Subcutaneous abdominal adipose tissue (tissue), 5 donors: ENCODE measurements around the gene CARS2.

Source experiments
- H3K27ac ChIP-seq: one replicate; pipeline ENCODE4 v1.7.0; 2013; ENCODE audit warnings: low read depth, mild to moderate bottlenecking, inconsistent platforms, low read length, moderate library complexity
- H3K27me3 ChIP-seq, 5 donors: one replicate each; pipeline ENCODE4 v1.7.0; 2013; ENCODE audit warnings: low read length in 5 of 5, inconsistent platforms in 1 of 5; ENCODE audit not compliant: control insufficient read depth in 5 of 5, insufficient read depth in 4 of 5
- H3K36me3 ChIP-seq, 5 donors: one replicate each; pipeline ENCODE4 v1.7.0; 2013; ENCODE audit warnings: low read length in 5 of 5; ENCODE audit not compliant: control insufficient read depth in 5 of 5, insufficient read depth in 5 of 5
- H3K4me1 ChIP-seq, 5 donors: one replicate each; pipeline ENCODE4 v1.7.0; 2013; ENCODE audit warnings: low read length in 5 of 5, mild to moderate bottlenecking in 3 of 5, moderate library complexity in 1 of 5; ENCODE audit not compliant: control insufficient read depth in 5 of 5, insufficient read depth in 5 of 5
- H3K4me3 ChIP-seq, 5 donors: one replicate each; pipeline ENCODE4 v1.7.0; 2013; ENCODE audit warnings: low read length in 5 of 5, low read depth in 1 of 5
- H3K9ac ChIP-seq, 5 donors: one replicate each; pipeline ENCODE4 v1.7.0; 2013; ENCODE audit warnings: low read length in 5 of 5, mild to moderate bottlenecking in 4 of 5, moderate library complexity in 3 of 5
- H3K9me3 ChIP-seq, 5 donors: one replicate each; pipeline ENCODE4 v1.7.0; 2013; ENCODE audit warnings: low read length in 5 of 5; ENCODE audit not compliant: control insufficient read depth in 5 of 5
- donor health status: healthy.
- donor health status: healthy.
- donor health status: healthy.
- donor health status: healthy.
- donor health status: healthy.

Gene CARS2

DNA sequence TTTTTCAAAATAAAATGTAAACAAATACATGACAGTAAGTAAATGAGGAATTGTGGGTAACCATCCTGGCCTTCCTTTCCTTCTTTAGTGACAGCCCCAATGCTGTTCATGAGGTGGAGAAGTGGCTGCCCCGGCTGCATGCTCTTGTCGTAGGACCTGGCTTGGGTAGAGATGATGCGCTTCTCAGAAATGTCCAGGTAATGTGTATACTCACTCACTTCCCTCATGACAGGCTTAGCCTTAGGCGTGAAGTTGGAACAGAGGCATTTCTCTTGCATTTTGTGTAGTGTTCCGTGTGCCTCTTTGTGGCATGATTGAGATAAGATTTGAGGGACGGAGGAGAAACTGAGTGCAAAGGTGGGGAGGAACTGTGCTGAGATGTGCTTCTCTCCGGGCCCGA, 78.6 kb downstream of the CARS2 start:
- H3K4me1 ChIP-seq, result peaks cover 0 to 4% (median 0%) of the 10 kb centered on the region in 5 donors
- no peak overlapping the region for H3K4me3 ChIP-seq
- no peak overlapping the region for H3K9ac ChIP-seq
- H3K27ac ChIP-seq, result no peak overlapping the region
- no peaks in the 10 kb centered on the region for H3K9me3 ChIP-seq
- H3K27me3 ChIP-seq, result no peaks in the 10 kb centered on the region
- H3K36me3 ChIP-seq, result peaks cover 0 to 58% (median 47%) of the 10 kb centered on the region in 5 donors

DNA sequence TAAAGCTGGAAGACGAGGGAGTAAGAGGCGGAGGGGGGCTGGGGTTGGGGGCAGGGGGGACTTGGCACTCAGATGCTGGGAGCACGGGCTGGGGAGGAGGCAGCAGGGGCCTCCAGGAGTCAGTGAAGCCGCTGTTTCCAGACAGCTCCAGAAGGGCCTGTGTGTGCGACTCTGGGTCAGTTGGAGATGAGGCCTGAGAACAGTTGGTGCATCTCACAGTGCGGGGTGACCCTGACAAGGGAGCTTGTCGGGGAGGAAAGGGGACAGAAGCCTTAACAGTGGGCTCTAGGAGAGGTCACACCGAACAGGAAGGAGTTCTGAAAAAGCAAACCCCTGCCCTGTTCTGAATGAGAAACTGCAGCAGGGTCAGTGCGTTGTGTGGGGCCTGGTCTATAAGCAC, 79.4 kb downstream of the CARS2 start:
- peaks cover 0 to 4% (median 0%) of the 10 kb centered on the region in 5 donors for H3K4me1 ChIP-seq
- peak overlapping the region in 1 of 5 donors; percentile 12 for H3K9ac ChIP-seq
- H3K4me3 ChIP-seq, result no peak overlapping the region
- H3K27ac ChIP-seq, result no peak overlapping the region
- no peaks in the 10 kb centered on the region for H3K27me3 ChIP-seq
- no peaks in the 10 kb centered on the region for H3K9me3 ChIP-seq
- H3K36me3 ChIP-seq, result peaks cover 0 to 55% (median 47%) of the 10 kb centered on the region in 5 donors

DNA sequence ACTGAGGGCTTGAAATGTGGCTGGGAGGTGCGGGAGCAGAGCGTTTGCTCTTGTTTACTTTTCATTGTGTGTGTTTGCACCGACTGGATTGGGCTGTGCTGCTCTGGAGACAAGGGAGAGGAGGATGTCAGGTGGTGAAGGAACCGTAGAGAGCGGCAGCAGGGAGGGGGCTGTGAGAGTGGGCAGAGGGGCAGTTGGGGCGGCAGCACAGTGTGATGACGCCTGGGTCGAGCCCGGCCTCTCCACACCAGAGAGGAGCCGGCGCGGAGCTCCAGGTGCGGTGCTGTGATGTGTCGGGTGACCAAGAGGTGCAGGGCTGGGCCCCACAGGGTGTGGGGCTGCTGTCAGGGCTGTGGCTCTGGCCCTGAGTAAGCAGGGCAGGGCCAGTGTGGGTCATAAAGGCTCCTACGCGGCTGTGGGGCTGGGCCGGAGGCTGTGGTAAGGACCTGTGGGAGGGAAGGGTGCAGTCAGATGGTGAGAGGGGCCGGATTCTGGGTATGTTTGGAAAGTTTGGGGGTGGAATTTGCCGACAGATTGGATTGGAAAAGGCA, 80.1 kb downstream of the CARS2 start:
- Histone ChIP-seq H3K9ac (no peak overlapping the region), H3K4me1 (peaks cover 0 to 4% (median 0%) of the 10 kb centered on the region in 5 donors), H3K36me3 (peaks cover 0 to 51% (median 45%) of the 10 kb centered on the region in 5 donors), H3K4me3 (no peak overlapping the region), H3K27me3 (no peaks in the 10 kb centered on the region), H3K27ac (no peak overlapping the region), H3K9me3 (no peaks in the 10 kb centered on the region)

DNA sequence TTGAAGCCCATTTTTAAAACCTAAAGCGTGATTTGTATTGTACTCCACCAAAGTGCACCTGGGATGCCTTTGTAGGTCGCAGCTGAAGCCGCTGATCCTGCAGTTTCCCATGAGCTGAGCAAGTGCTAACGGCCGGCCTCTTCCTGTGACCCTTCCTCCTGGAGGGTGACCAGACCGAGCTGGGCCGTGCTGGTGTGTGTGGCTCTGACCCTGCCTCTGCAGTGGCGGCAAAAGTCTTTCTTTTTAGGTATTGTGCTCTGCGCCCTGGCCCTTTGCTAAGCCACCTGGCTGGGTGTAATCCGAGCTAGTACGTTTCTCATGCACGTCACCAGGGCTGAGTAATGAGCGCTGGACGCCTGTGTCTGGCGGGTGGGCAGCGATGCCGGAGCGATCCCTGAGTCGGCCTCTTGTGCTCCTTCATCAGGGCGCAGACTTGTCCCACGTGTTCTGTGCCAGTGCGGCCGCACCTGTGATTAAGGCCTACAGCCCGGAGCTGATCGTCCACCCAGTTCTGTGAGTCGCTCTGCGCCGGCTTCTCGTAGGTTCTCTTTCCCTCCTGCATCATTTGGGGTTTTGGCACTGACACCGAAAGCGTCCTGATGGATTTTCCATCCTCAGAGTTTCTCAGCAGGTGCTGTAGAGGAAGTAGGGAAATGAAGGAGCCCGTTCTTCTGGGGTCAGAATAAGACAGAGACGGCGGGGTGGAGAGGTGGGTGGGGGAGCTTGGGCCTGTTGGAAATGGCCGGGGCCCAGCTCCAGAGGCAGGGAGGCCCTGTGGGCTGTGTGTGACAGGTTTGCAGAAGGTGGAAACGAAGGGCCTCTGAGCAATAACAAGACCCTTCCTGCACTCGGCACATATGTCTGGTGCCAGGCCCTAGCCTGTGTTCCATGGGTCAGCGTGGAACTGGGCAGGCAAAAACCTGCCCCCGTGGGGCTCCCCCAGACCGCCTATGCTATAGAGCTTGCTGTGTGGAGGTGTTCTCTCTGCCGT, 80.9 kb downstream of the CARS2 start:
- Histone ChIP-seq H3K4me3 (no peak overlapping the region), H3K4me1 (no peaks in the 10 kb centered on the region), H3K27ac (no peak overlapping the region), H3K9me3 (no peaks in the 10 kb centered on the region), H3K27me3 (no peaks in the 10 kb centered on the region), H3K36me3 (peaks cover 0 to 47% (median 43%) of the 10 kb centered on the region in 5 donors), H3K9ac (no peak overlapping the region)

DNA sequence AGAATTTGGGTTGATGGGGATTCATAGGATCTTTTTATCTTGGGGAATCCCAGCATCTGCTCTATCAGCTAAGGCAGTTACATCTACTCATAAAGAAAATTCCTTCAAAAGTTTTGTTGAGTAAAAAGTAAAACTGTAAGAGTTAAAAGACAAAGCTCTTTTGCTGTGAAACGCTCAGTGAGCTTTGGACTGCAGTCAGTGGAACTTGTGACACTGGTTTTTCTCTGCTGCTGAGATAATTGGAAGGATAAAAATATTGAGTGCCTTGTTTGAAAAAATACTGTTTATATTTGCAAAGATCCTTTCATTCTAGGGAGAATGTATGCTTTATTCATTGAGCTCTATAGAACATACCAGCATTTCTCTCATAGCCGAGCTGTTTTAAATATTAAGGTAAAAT, 85.3 kb downstream of the CARS2 start:
- Histone ChIP-seq H3K27me3 (no peaks in the 10 kb centered on the region), H3K9ac (no peak overlapping the region), H3K36me3 (peaks cover 0 to 21% (median 19%) of the 10 kb centered on the region in 5 donors), H3K27ac (no peak overlapping the region), H3K4me1 (peaks cover 0 to 20% (median 20%) of the 10 kb centered on the region in 5 donors), H3K9me3 (no peaks in the 10 kb centered on the region), H3K4me3 (no peak overlapping the region)

DNA sequence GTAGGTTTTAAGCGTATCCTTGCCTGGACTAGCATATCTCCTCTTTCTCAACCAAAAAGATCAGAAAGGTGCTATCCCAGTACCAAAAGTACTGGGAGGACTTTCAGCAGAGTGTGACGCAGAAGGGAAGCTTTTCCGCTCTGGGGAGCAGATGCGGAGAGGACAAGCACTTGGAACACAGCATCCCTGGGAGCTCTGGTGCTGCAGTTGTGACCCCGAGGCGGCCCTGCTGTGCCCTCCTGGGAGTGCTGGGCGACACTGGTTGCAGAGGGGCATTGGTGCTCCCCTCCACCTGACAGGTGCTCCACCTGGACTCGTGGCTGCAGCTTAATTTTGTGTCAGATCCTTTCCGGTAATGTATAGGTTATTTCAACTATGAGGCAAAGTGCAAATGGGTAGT, 87.1 kb downstream of the CARS2 start:
- Histone ChIP-seq H3K27ac (no peak overlapping the region), H3K9ac (no peak overlapping the region), H3K27me3 (no peaks in the 10 kb centered on the region), H3K4me1 (peaks cover 0 to 25% (median 25%) of the 10 kb centered on the region in 5 donors), H3K9me3 (no peaks in the 10 kb centered on the region), H3K36me3 (peaks cover 0 to 13% (median 11%) of the 10 kb centered on the region in 5 donors), H3K4me3 (no peak overlapping the region)

DNA sequence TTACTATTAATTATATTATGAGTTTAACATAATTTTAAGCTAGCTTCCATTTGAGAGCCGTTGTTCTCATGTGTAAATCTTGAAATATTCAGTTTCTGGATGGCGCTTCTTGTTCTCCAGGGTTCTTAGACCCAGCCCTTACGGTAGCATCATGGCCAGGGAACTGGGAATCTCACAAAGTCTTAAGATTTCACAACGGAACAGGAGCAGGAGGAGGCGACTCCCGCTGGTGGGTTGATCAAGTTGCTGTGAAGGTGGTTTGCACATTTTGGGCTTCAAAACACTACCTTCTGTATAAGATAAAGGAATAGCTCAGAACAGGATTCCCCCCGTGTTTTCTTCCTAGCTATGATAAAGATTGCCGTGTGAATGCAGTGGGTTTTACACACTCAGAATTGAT, 87.7 kb downstream of the CARS2 start:
- Histone ChIP-seq H3K4me3 (no peak overlapping the region), H3K4me1 (peaks cover 0 to 25% (median 25%) of the 10 kb centered on the region in 5 donors), H3K9ac (no peak overlapping the region), H3K36me3 (peaks cover 0 to 10% (median 7%) of the 10 kb centered on the region in 5 donors), H3K9me3 (no peaks in the 10 kb centered on the region), H3K27ac (no peak overlapping the region), H3K27me3 (no peaks in the 10 kb centered on the region)

DNA sequence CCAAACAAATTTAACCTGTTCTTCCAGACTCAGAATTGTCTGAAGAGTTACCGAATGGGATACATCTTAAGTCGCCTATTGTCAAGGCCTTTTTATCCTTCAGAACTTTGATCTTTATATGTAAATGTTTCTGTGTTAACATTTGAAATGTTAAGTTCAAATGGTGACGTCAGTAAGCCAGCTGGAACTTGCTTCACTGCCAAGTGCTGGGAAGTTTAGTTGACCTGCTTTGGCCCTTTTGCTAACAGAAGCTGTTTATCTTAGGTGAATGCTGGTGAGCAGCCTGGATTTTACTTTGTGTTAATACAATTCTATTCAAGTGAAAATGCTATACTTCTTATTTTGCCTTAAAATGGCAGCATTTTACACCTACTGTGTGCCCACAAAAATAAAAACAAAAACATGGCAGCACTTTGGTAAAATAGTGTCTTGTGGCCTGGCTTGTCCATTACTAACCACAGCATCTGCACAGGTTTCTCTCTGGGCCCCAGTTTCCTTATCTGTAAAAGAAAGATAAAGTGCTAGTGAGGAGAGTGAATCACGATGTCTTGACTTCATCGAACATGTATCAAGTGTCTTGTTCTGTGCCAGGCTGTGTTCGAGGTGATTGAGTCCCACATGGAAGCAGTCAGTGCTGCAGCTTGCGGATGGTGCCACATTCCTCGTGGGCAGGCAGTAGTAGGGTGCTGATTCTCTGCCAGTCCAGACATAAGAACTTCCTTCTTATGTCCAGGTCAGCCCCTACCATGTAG, 88.4 kb downstream of the CARS2 start:
- peak overlapping the region in 1 of 5 donors; percentile 90 for H3K9ac ChIP-seq
- no peaks in the 10 kb centered on the region for H3K9me3 ChIP-seq
- no peak overlapping the region for H3K27ac ChIP-seq
- peaks cover 0 to 3% (median 0%) of the 10 kb centered on the region in 5 donors for H3K36me3 ChIP-seq
- H3K4me1 ChIP-seq, result peaks cover 0 to 25% (median 25%) of the 10 kb centered on the region in 5 donors
- no peaks in the 10 kb centered on the region for H3K27me3 ChIP-seq
- H3K4me3 ChIP-seq, result no peak overlapping the region

DNA sequence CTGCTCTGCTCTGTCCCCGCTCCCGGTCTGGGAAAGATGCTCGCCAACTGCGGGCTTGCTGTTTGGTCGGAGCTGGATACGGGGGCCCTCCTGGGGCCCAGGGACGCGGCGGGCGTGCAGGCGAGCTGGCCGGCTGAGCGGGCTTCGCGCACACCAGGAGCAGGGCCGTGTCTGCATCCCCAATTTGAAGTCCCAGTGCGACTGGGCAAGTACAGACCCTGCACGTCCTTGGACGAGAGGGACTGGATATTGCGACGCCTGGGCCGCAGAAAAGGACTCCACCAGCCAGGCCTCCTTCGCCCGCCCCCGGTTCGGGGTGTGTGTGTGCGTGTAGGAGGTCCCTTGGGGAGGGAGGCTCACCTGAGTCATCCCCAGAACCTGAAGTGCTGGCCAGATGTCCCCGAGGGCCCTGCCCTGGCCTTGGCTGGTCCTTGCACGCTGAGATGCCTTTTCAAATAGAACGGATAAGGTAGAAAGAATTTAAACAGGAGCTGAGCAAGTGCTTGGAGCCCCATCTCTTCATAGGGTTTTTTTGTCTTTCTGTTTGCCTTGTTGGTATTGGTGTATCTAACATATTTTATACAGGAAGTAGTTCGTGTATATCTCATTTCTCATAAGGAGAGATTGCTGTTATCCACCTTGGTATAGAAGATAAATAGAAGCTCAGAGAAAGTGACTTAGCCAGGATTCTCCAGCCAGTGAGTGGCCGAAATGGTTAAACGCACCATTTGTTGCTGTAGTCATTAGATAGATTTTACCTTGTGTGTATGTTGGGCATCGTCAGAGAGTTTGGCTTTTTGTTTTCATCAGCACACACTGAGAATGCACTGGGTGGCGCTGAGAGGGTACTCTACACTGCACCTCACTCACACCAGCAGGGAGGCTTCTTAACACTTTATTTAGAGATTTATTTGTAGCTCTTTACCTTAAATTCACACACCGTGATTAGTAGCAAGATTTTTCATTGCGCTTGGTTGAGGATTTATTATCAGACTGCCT, 89.5 kb downstream of the CARS2 start:
- Histone ChIP-seq H3K27ac (peak overlapping the region; percentile 82), H3K4me1 (peaks cover 0 to 25% (median 25%) of the 10 kb centered on the region in 5 donors), H3K9me3 (no peaks in the 10 kb centered on the region), H3K27me3 (no peaks in the 10 kb centered on the region), H3K36me3 (no peaks in the 10 kb centered on the region), H3K4me3 (peak overlapping the region; percentile 59 to 92 (median 85)), H3K9ac (peak overlapping the region; percentile 38 to 97 (median 87))
